Eye (tissue), 1 donor: ENCODE measurements around the gene VCP.

ENCODE experiments used
- DNase-seq: peaks from one replicate; pipeline ENCODE4 v3.0.0-alpha.2; 2015

VCP gene

GRCh38 chr9:35072461-35073278, at the start of gene VCP:
VCP (minus strand) TSS chr9:35072625; CDS start chr9:35072353, 272 bp downstream.
- peak; percentile 100 for DNase-seq

GRCh38 chr9:35116898-35117551, 44.6 kb upstream of the VCP start:
- DNase-seq: peak; percentile 98

GRCh38 chr9:35116539-35116897, 44.1 kb upstream of the VCP start:
- no peak for DNase-seq

- DNase-seq: peak; percentile 99
Measured at GRCh38 chr9:35115680-35116538, 43.5 kb upstream of the VCP start, which contains the start of gene ATOSB. ATOSB (minus strand) TSS chr9:35115862; CDS start chr9:35108274, 7,588 bp downstream.

- DNase-seq: peak; percentile 66
Measured at GRCh38 chr9:35114840-35115628, 42.6 kb upstream of the VCP start.

GRCh38 chr9:35114113-35114839, 41.9 kb upstream of the VCP start:
- peak; percentile 96 for DNase-seq

- DNase-seq: no peak
Measured at GRCh38 chr9:35112257-35113020, 40.0 kb upstream of the VCP start.

- peak; percentile 98 for DNase-seq
Measured at GRCh38 chr9:35111001-35111933, 38.8 kb upstream of the VCP start.

- no peak for DNase-seq
Measured at GRCh38 chr9:35110327-35110761, 37.9 kb upstream of the VCP start.

- DNase-seq: no peak
Measured at GRCh38 chr9:35108946-35109575, 36.6 kb upstream of the VCP start.

GRCh38 chr9:35108461-35108860, 36.0 kb upstream of the VCP start:
- DNase-seq: no peak

- DNase-seq: no peak
Measured at GRCh38 chr9:35107297-35108290, 35.2 kb upstream of the VCP start.

GRCh38 chr9:35106343-35106730, 33.9 kb upstream of the VCP start:
- no peak for DNase-seq

- no peak for DNase-seq
Measured at GRCh38 chr9:35105571-35106342, 33.3 kb upstream of the VCP start.

- DNase-seq: no peak
Measured at GRCh38 chr9:35105126-35105525, 32.7 kb upstream of the VCP start.

GRCh38 chr9:35104586-35104985, 32.2 kb upstream of the VCP start:
- DNase-seq: no peak

- DNase-seq: no peak
Measured at GRCh38 chr9:35103660-35104191, 31.3 kb upstream of the VCP start.
